Measurements from ENCODE around the gene ECE1. TPM values are rescaled to one million over a fixed set of nuclear protein-coding genes. Genes with fewer than 3 reads are reported as not detected.
A peak's percentile ranks its signal among the peaks of the same experiment; 100 is the strongest.

ECE1 gene
- total and polyA plus RNA-seq, 5 donors from 2014 or later, result 25.7 to 140 (median 28.6) TPM

- DNase-seq (peak; percentile 67 to 83 (median 77)), ATAC-seq (ENCODE audit: low read depth in 2 of 2) (peak; percentile 62 to 67)
- peaks cover 65% of the 10 kb centered on the region for H3K36me3 ChIP-seq (ENCODE audit: control insufficient read depth, insufficient read depth, low read length)
- H3K9me3 ChIP-seq (ENCODE audit: control insufficient read depth in 2 of 2, low read length in 2 of 2), result no peaks in the 10 kb centered on the region
- no peak overlapping the region for H3K4me3 ChIP-seq (ENCODE audit: low read depth, low read length)
- no peak overlapping the region for H3K27ac ChIP-seq (ENCODE audit: insufficient read depth, low read length, poor library complexity, severe bottlenecking)
- Mint-ChIP-seq H3K4me3 (no peak overlapping the region), H3K4me1 (peaks cover 10 to 48% (median 32%) of the 10 kb centered on the region in 4 donors), H3K27me3 (no peaks in the 10 kb centered on the region), H3K9me3 (peaks cover 0 to 1% (median 0%) of the 10 kb centered on the region in 7 donors), H3K27ac (peak overlapping the region; percentile 72 to 84 (median 73)), H3K36me3 (peaks cover 37% of the 10 kb centered on the region)
- H3K27me3 ChIP-seq (ENCODE audit: control insufficient read depth, insufficient read depth, low read length), result no peaks in the 10 kb centered on the region
- H3K4me1 ChIP-seq (ENCODE audit: control insufficient read depth, insufficient read depth, low read length, poor library complexity, severe bottlenecking), result peaks cover 27% of the 10 kb centered on the region
Measured at GRCh38 chr1:21255284-21255942, 34.9 kb downstream of the ECE1 start.

- Mint-ChIP-seq H3K4me3 (no peak overlapping the region), H3K27ac (no peak overlapping the region), H3K27me3 (no peaks in the 10 kb centered on the region), H3K4me1 (peaks cover 10 to 38% (median 25%) of the 10 kb centered on the region in 4 donors), H3K36me3 (peaks cover 29% of the 10 kb centered on the region), H3K9me3 (no peaks in the 10 kb centered on the region)
- no peak overlapping the region for H3K4me3 ChIP-seq (ENCODE audit: low read depth, low read length)
- H3K9me3 ChIP-seq (ENCODE audit: control insufficient read depth in 2 of 2, low read length in 2 of 2), result no peaks in the 10 kb centered on the region
- ATAC-seq (ENCODE audit: low read depth in 2 of 2), result no peak
- no peak for DNase-seq
- peaks cover 62% of the 10 kb centered on the region for H3K36me3 ChIP-seq (ENCODE audit: control insufficient read depth, insufficient read depth, low read length)
- no peaks in the 10 kb centered on the region for H3K27me3 ChIP-seq (ENCODE audit: control insufficient read depth, insufficient read depth, low read length)
- H3K4me1 ChIP-seq (ENCODE audit: control insufficient read depth, insufficient read depth, low read length, poor library complexity, severe bottlenecking), result peaks cover 22% of the 10 kb centered on the region
- no peak overlapping the region for H3K27ac ChIP-seq (ENCODE audit: insufficient read depth, low read length, poor library complexity, severe bottlenecking)
Measured at GRCh38 chr1:21254335-21254951, 35.8 kb downstream of the ECE1 start.

GRCh38 chr1:21251773-21252471 is 38.3 kb downstream of the ECE1 start:
- H3K36me3 ChIP-seq (ENCODE audit: control insufficient read depth, insufficient read depth, low read length), result peaks cover 73% of the 10 kb centered on the region
- H3K4me1 ChIP-seq (ENCODE audit: control insufficient read depth, insufficient read depth, low read length, poor library complexity, severe bottlenecking), result peaks cover 4% of the 10 kb centered on the region
- Mint-ChIP-seq H3K4me1 (peaks cover 5 to 16% (median 9%) of the 10 kb centered on the region in 4 donors), H3K4me3 (no peak overlapping the region), H3K27me3 (no peaks in the 10 kb centered on the region), H3K27ac (peak overlapping the region in 2 of 3 donors; percentile 32 to 36), H3K9me3 (no peaks in the 10 kb centered on the region), H3K36me3 (peaks cover 32% of the 10 kb centered on the region)
- no peak overlapping the region for H3K4me3 ChIP-seq (ENCODE audit: low read depth, low read length)
- DNase-seq (no peak), ATAC-seq (ENCODE audit: low read depth in 2 of 2) (no peak)
- no peak overlapping the region for H3K27ac ChIP-seq (ENCODE audit: insufficient read depth, low read length, poor library complexity, severe bottlenecking)
- no peaks in the 10 kb centered on the region for H3K9me3 ChIP-seq (ENCODE audit: control insufficient read depth in 2 of 2, low read length in 2 of 2)
- no peaks in the 10 kb centered on the region for H3K27me3 ChIP-seq (ENCODE audit: control insufficient read depth, insufficient read depth, low read length)

- no peak overlapping the region for H3K4me3 ChIP-seq (ENCODE audit: low read depth, low read length)
- H3K9me3 ChIP-seq (ENCODE audit: control insufficient read depth in 2 of 2, low read length in 2 of 2), result no peaks in the 10 kb centered on the region
- H3K36me3 ChIP-seq (ENCODE audit: control insufficient read depth, insufficient read depth, low read length), result peaks cover 74% of the 10 kb centered on the region
- no peak for DNase-seq
- Mint-ChIP-seq H3K4me1 (peaks cover 0 to 5% (median 2%) of the 10 kb centered on the region in 4 donors), H3K36me3 (peaks cover 33% of the 10 kb centered on the region), H3K27me3 (no peaks in the 10 kb centered on the region), H3K27ac (peak overlapping the region in 1 of 3 donors; percentile 9), H3K9me3 (no peaks in the 10 kb centered on the region), H3K4me3 (no peak overlapping the region)
- H3K4me1 ChIP-seq (ENCODE audit: control insufficient read depth, insufficient read depth, low read length, poor library complexity, severe bottlenecking), result no peaks in the 10 kb centered on the region
- ATAC-seq (ENCODE audit: low read depth in 2 of 2), result no peak
- H3K27ac ChIP-seq (ENCODE audit: insufficient read depth, low read length, poor library complexity, severe bottlenecking), result no peak overlapping the region
- H3K27me3 ChIP-seq (ENCODE audit: control insufficient read depth, insufficient read depth, low read length), result no peaks in the 10 kb centered on the region
Measured at GRCh38 chr1:21249940-21250493, 40.2 kb downstream of the ECE1 start.

GRCh38 chr1:21247892-21248715 is 42.2 kb downstream of the ECE1 start:
- Mint-ChIP-seq H3K36me3 (peaks cover 42% of the 10 kb centered on the region), H3K9me3 (no peaks in the 10 kb centered on the region), H3K27me3 (no peaks in the 10 kb centered on the region), H3K4me1 (peaks cover 0 to 5% (median under 1%) of the 10 kb centered on the region in 4 donors), H3K4me3 (peak overlapping the region in 1 of 4 donors; percentile 17), H3K27ac (no peak overlapping the region)
- ATAC-seq (ENCODE audit: low read depth in 2 of 2) (no peak), DNase-seq (no peak)
- Histone ChIP-seq H3K27ac (ENCODE audit: insufficient read depth, low read length, poor library complexity, severe bottlenecking) (no peak overlapping the region), H3K36me3 (ENCODE audit: control insufficient read depth, insufficient read depth, low read length) (peaks cover 83% of the 10 kb centered on the region), H3K4me3 (ENCODE audit: low read depth, low read length) (no peak overlapping the region), H3K4me1 (ENCODE audit: control insufficient read depth, insufficient read depth, low read length, poor library complexity, severe bottlenecking) (no peaks in the 10 kb centered on the region), H3K9me3 (ENCODE audit: control insufficient read depth in 2 of 2, low read length in 2 of 2) (no peaks in the 10 kb centered on the region), H3K27me3 (ENCODE audit: control insufficient read depth, insufficient read depth, low read length) (no peaks in the 10 kb centered on the region)

GRCh38 chr1:21246905-21247642 is 43.2 kb downstream of the ECE1 start:
- DNase-seq (no peak), ATAC-seq (ENCODE audit: low read depth in 2 of 2) (no peak)
- peaks cover 0 to 5% (median 0%) of the 10 kb centered on the region in 4 donors for H3K4me1 Mint-ChIP-seq
- Histone ChIP-seq H3K36me3 (ENCODE audit: control insufficient read depth, insufficient read depth, low read length) (peaks cover 84% of the 10 kb centered on the region), H3K4me1 (ENCODE audit: control insufficient read depth, insufficient read depth, low read length, poor library complexity, severe bottlenecking) (no peaks in the 10 kb centered on the region), H3K9me3 (ENCODE audit: control insufficient read depth in 2 of 2, low read length in 2 of 2) (no peaks in the 10 kb centered on the region), H3K27me3 (ENCODE audit: control insufficient read depth, insufficient read depth, low read length) (no peaks in the 10 kb centered on the region), H3K27ac (ENCODE audit: insufficient read depth, low read length, poor library complexity, severe bottlenecking) (no peak overlapping the region), H3K4me3 (ENCODE audit: low read depth, low read length) (no peak overlapping the region)
- peaks cover 38% of the 10 kb centered on the region for H3K36me3 Mint-ChIP-seq
- H3K4me3 Mint-ChIP-seq, result no peak overlapping the region
- no peaks in the 10 kb centered on the region for H3K27me3 Mint-ChIP-seq
- H3K27ac Mint-ChIP-seq, result no peak overlapping the region
- H3K9me3 Mint-ChIP-seq, result no peaks in the 10 kb centered on the region

All from CD4-positive, CD25-positive, alpha-beta regulatory T cell (primary cell).